Measurements from ENCODE around the gene OTOA. TPM values are rescaled to one million over a fixed set of nuclear protein-coding genes. Genes with fewer than 3 reads are reported as not detected.

The OTOA gene
- total and polyA plus RNA-seq, 2 of the 8 experiments (the other 6 are each of a cell fraction or from before 2014, with no cell fraction given), result 0.06 to 0.32 TPM

- no peak for TF ChIP-seq SRF (IDR thresholded peaks at IDR 0.05; ENCODE audit: low read depth, low read length)
- TF ChIP-seq YY1 (IDR thresholded peaks at IDR 0.05; ENCODE audit: low read depth, low read length), result no peak
- no peak for TF ChIP-seq POU5F1 (IDR thresholded peaks at IDR 0.05; ENCODE audit: low read depth, low read length)
- TF ChIP-seq TBP (IDR thresholded peaks at IDR 0.05; ENCODE audit: low read depth, low read length), result no peak
- TF ChIP-seq KDM1A (IDR thresholded peaks at IDR 0.05; ENCODE audit: borderline replicate concordance, low read length), result no peak
- TF ChIP-seq MAX (IDR thresholded peaks at IDR 0.05), result no peak
- no peak for TF ChIP-seq SUZ12 (IDR thresholded peaks at IDR 0.05; ENCODE audit: low read length)
- no peak for TF ChIP-seq RAD21 (IDR thresholded peaks at IDR 0.05 in 1 of 2, conservative IDR thresholded peaks at IDR 0.05 in 1 of 2; ENCODE audit: low read depth in 2 of 2, low read length in 2 of 2)
- no peak for TF ChIP-seq CHD7 (IDR thresholded peaks at IDR 0.05; ENCODE audit: insufficient replicate concordance, low read length)
Observed at GRCh38 chr16:21645261-21645721, 18.5 kb upstream of the OTOA start (continued).

Measured in H1 (cell line).